H4 (cell line): ENCODE data around the gene HSPB6. TPM values are rescaled to one million over a fixed set of nuclear protein-coding genes. Genes with fewer than 3 reads are reported as not detected.
"Not testable (repeated sequence)": the region's sequence is repeated elsewhere in the genome, so short reads cannot be mapped to it uniquely, and the experiment has no call there.

Source experiments
- DNase-seq: peaks from one replicate; pipeline ENCODE4 v3.0.0-alpha.2; 2015; ENCODE audit warnings: low spot score
- total RNA-seq: library from RNA; depleted of rRNA; stranded (reverse); fragments of >200 nt; shearing (Covaris generic); gene quantifications from 2 replicates; pipeline ENCODE4 v1.2.3, GENCODE V29; 2014; rRNA removed

HSPB6 gene, protein sequence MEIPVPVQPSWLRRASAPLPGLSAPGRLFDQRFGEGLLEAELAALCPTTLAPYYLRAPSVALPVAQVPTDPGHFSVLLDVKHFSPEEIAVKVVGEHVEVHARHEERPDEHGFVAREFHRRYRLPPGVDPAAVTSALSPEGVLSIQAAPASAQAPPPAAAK
- not detected in 2 replicates for total RNA-seq

DNA sequence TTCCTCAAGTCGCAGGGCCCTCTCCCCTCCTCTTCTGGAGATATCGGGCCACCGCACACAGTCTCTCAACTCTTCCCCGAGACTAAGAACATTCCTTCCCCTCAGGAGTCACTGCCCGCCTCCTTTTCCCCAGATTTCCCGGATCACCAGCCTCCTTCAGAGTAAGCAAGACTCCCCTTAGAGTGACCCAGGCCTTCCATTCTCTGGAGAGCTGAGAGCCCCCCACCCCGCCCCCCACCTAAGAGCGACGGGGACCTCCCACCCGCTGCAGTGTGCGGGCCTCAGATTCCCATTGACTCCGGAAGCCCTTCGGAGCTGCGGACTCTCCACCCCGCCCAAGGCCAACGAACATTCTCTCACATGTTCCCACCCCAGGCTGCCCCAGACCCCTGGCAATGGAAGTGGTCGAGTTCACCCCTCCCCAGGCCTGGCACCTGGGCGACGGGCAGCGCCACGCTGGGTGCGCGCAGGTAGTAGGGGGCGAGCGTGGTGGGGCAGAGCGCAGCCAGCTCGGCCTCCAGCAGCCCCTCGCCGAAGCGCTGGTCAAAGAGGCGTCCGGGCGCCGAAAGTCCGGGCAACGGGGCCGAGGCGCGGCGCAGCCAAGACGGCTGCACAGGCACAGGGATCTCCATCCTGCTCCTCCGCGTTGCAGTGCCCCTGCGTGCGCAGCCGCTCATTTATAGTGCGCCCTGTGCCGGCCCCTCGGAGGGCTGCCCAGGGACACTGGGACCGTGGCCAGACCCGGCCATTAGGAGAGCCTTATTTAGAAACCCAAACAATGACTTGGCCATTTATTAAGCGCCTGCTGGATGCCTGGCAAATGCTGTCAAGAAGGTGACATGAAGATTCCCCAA, at the start of gene HSPB6:
Gene HSPB6, minus strand, starts transcription at position 653 of the 854 bp plus-strand sequence. Its CDS starts 21 bp downstream, at position 632.
- no peak for DNase-seq

DNA sequence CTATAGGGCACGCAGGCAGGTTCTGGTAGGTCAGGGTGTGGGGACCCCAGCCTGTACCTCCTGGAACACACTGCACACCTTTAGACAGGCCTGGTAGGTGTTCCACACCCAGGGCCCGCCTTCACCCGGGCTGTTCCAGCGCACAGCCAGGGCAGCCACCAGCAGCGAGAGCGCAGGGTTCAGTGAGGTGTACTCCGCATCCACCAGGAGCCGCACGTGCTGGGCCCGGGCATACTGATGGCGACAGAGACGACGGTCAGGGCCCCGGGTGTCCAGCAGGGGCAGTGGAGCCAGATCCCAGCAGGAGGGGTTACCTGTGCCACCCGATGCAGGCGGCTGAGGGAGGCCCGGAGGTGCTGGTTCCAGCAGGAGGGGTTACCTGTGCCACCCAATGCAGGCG, 49.8 kb upstream of the HSPB6 start:
- DNase-seq: no peak

DNA sequence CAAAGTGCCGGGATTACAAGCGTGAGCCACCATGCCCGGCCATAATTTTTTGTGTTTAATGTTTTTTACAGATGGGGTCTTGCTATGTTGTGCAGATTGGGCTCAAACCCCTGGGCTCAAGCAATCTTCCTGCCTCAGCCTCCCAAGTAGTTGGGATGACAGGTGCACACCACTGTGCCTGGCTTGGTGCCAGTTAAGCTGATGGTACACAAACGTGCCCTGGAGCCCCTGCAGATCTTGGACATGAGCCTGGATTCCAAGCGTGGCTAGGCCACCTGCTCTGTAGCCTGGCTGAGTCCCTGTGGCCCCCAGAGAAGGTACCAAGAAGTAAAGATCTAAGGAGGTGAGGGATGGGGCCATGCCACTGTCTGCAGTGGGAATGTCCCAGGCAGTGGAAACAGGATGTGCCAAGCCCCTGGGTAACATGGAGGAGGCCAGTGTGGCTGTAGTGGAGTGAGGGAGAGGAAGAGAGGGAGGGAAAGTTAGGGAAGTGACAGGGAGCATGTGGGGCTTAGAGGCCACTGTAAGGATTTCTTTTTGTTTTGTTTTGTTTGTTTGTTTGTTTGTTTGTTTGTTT, 48.8 kb upstream of the HSPB6 start:
- no peak for DNase-seq

DNA sequence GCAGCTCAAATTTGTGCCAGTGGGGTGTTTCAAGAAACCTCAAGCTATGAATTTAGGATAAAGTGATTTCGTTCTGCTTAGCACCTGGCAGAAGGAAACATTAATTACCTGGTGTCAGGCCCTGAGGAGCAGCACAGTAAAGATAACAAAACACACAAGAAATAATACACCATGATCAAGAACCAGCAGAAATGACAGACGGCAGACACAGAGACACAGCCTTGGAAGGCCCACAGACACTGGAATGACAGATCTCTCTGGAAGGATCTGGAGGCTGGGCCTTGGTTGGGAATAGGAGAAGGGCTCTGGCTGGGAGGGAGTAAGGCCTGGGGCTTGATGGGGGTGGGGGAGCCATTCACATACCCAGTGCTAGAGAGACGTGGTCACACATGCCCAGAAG, 45.0 kb upstream of the HSPB6 start:
- DNase-seq: no peak

DNA sequence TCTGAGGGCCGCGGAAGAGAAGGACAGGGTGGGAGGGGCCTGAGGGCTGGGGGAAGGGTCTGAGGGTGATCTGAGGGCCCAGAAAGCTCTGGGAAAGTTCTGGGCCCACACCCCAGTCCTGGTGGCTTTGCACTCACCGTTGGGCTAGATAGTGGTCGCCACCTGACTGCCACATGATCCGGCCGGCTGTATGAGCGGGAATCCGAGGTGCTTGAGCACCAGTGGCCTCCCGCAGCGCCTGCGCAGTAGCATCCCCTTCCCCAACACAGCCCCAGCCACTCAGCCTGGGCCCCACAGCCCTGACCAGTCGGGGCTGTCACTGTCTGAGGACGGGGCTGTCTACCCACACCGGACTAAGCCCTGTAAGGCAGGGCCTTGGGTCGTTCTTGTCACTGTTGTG, 40.8 kb upstream of the HSPB6 start:
- no peak for DNase-seq

DNA sequence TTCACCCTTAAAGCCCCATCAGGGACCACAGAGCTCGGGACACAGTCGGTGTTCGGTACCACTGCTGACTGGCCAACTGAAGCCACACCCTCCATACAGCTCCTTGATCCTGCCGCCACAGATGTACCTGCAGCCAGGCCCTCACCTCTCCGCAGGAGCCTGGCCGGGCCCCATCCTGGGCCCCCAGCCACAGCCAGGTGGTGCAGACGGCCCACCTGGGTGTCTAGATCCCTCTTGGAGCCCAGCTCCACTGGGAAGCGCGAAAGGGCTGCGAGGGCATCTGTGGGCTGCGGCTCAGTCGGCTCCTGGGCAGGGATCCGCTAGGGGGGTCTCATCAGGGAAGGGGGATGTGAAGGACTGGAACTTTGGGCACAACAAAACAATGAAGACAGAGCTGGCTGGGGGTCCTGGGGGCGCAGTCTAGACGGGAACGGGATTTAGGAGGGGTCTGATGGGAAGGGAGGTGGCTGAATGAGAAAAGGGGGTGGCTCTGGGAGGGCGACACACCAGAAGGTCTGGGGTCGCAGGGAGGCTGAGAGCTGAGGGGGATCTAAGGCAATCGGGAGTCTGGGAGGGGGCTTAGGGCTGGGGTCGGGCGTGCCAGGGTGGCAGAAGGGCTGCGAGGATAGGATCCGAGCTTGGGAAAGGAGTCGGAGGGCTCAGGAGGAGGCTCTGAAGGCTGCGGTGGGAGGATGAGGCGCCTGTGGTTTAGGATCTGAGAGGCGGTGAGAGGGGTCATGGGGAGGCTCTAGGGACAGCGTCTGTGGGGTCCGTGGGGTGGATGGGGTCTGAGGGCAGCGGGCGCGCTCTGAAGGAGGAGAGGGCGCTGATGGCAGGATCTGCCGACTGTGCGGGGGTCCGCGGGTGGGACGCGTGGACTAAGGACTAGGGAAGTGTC, 40.1 kb upstream of the HSPB6 start:
- no peak for DNase-seq

DNA sequence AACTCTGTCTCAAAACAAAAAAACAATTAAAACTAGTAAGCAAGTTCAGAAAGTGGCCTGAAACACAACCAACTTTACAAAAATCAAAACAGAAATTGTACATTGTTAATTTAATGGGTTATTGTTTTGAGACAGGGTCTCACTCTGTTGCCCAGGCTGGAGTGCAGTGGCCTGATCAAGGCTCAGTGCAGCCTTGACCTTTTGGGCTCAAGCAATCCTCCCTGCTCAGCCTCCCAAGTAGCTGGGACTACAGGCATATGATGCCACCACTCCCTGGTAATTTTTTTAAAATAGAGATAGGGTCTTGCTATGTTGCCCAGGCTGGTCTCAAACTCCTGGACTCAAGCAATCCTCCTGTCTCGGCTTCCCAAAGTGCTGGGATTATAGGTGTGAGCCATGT, 38.7 kb upstream of the HSPB6 start:
- not testable (repeated sequence) for DNase-seq

DNA sequence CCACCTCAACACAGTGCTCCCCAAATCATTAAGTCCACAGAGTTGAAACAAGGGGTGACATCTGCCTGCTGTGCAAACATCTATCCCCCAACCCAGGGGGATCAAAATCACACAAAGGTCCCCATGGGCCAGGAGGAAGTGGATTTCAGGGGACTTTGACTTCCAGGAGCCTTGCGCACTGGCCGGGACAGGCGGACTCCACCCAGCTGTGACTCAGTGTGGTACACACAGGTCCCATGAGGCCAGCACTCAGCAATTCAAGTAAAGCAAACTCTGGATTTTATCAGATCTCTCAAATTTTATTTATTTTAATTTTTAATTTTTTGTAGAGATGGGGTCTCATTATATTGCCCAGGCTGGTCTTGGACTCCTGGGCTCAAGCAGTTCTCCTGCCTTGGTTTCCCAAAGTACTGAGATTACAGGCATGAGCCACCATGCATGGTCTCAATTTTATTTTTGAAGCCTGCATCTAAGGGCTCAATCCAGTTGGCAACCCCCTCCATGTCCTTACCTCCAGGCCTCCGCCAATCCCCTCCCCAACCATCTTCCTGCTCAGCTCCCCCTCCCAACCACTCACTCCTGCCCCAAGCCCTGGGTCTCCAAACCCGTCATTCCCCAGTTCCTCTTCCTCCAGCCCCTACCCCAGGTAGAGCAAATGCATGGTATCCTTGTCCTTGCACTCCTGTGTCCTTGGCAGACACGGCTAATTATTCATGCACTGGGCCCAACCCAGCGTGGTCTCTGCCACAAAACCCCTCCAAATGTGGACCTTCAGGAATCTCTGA, 36.7 kb upstream of the HSPB6 start:
- DNase-seq: no peak

DNA sequence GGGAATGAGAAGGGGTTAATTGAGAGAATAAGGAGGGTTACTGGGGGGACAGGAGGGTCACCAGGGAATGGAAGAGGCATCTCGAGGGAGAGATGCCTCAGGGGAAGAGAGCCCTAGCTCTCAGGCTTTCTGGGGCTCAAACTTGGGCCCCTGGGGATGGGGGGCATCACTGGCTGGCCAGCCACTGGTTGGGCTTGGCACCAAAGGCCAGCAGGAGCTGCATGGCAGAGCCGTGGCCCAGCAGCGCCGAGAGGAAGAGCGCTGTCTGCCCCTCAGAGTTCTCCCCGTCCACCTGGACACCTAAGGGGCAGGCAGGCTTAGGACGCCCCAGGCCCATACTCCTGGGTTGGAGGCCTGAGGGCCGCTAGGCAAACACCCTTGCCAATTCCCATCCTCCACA, 36.1 kb upstream of the HSPB6 start:
- no peak for DNase-seq

DNA sequence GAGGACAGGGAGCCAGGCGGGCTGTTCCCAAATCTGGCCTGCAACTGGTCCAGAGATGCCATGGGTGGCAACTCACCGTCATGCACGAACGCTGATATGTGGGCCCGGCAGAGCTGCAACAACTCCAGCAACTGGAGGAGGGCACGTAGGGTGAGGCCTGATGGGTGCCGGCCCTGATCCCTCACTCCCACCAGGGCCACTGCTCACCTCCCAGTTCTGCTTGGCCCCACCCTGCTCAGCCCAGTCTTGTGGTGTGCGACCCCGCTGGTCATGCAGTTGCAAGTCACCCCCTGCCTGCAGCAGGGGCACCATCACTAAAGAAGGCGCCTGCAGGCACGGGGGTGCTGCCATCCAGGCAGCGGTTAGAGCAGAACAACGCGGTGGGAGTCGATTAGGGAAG, 35.5 kb upstream of the HSPB6 start:
- no peak for DNase-seq

DNA sequence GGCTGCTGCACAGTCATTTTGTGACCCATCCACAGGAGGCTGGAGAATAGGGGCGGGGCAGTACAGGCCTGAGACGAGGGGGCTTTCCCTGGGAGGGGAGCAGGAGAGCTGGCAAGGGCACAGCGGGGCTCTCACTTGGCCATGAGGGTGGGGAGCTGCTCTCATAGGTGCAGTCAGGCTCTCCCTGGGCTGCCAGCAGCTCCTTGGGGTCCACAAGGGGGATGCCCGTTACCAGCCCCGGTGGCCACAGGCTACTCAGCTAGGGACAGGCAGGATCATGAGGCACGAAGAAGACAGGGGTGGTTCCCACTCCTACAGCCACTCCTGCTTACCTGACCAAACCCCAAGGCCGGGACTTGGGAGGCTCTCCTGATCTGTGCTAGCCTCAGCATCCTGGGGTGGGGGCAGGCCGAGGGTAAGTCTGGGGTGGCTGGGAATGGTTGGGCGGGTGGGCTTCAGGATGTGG, 35.0 kb upstream of the HSPB6 start:
- no peak for DNase-seq

DNA sequence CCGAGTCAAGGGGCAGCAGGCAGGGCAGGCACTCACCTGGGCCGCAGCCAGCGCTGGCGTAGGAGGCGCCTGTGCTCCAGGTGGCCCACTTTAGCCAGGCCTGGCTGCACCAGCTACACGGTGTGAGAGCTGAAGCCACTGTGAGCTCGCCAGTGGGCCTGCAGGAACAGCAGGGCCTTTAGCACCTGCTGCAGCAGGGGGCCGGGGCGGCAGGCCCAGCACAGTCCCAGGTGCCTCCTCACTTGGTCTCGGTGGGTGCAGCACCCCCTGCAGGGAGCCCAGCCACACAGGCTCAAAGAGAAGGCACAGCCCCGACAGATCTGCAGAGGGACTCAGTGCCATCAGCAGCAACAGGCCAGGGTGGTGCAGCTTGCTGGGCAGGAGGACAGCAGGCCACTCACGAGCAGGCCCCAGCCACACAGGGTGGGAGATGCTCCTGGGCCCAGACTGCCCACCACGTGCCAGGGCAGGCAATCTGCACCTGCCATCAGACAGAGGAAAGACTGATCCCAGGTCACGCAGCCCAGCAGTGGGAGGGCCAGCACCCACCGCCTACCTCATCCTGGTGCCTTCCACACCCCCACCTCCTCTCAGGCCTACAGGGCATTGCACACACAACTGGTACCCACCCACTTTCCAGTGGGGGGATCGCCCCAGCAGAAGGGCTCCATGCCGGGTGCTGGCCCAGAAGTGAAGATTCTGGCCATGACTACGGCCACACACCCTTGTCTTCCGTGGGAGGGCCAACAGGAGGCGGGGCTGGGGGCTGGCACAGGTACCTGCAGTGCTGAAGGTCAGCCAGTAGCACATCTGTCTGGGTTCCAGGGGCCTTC, 34.4 kb upstream of the HSPB6 start:
- DNase-seq: peak; percentile 23

DNA sequence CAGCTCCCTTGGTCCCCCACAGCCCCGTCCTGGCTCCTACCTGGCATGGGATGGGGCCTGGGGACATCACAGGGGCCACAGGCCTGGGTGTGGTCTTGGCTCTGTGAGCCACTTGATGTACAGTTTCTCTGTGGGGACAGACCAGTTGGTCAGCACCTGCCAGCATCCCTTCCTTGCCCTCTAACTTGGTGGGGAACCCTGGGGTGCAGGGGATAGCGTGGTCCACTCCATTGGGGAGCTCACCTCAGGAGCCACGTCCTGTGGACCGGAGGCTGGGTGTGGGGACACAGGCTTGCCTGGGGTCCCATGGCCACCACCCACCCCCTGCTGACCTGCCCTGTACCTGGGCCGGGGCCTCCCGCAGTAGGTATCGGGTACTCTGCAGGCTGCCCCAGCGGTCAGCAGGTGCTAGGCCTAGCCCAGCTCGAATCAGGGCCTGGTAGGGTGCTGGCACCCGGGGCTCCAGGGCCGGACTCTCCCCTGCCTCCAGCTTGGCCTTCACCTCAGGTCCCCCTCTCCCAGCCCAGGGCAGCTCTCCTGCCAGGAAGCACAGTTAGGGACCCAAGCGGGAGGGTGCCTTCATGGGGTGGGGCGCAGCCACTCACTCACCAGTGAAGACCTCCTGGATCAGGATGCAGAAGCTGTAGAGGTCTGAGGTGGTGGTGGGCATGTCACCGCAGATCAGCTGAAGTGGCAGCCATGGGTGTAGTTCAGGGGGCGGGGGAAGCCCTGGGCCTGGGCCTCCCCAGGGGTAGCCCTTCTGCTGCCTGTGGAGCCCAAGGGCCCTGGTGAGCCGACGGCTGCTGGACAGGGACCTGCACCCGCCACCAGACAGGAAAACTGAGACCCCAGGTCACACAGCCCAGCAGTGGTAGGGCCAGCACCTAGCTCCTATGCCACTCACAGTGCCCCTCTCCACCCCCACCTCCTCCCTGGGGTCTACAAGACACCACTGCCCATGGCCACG, 33.4 kb upstream of the HSPB6 start:
- no peak for DNase-seq

DNA sequence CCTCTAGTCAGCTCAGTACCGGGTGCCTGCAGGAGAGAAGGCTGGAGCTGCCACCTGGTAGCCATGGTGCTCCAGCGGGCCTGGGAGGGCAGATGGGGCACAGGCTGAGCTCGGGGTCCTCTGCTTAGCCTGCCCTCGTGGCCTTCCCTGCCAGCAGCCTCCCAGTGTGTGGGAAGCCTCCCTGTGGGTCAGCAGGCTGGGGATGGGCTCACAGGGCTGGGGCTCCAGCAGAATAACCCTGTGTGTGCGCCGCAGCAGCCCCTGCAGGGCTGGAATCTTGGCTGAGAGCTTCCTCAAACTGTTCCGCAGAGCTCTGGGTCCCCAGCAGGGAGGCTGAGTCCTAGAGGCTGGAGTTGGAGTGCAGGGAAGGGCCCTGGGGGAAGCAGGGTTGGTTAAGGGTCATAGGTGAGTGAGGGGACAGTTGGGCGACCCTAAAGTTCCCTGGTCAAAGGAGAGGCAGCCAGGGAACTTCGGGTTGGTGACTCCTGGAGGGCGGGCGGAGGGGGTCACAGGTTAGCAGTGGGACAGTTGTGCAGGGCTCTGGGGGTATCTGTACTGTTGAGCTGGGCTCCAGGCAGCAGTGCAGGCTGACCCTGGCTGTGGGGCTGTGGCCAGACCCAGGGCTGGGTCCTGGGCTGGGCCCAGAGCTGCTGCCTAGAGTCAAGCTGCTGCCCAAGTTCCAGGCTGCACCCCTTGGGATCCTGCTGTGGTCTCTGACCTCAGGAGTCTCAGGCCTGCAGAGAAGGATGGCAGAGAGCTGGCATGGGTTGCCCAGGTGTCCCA, 32.6 kb upstream of the HSPB6 start:
- no peak for DNase-seq

DNA sequence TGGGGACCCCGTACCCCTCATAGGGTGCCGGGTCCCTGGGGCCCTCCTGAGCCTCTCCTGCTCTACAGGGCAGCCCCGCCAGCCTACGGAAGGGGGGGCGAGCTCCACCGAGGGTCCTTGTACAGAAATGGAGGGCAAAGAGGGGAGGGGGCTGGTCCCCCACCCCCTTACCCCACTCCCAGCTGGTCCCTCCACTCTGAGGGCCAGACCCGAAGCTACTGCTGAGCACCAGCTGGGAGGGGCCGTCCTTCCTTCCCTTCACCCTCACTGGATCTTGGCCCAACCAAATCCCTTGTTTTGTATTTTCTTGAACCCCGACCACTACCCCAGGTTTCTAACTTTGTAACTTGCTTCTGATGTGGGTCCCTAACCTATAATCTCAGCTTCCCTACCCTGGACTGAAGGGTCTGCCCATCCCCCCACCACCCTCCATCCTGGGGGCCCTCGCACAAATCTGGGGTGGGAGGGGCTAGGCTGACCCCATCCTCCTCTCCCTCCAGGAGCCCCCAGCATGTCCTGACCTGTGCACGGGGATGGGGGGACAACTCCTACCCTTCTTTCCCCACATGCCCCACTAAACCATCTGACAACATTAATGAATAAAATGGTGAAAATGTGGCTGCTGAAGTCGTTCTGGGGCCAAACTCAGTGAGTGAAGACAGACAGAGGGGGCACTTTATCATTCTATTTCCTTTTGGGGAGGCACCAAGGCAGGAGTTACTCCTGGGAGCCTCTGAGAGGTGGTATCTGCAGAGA, 31.6 kb upstream of the HSPB6 start:
- no peak for DNase-seq

DNA sequence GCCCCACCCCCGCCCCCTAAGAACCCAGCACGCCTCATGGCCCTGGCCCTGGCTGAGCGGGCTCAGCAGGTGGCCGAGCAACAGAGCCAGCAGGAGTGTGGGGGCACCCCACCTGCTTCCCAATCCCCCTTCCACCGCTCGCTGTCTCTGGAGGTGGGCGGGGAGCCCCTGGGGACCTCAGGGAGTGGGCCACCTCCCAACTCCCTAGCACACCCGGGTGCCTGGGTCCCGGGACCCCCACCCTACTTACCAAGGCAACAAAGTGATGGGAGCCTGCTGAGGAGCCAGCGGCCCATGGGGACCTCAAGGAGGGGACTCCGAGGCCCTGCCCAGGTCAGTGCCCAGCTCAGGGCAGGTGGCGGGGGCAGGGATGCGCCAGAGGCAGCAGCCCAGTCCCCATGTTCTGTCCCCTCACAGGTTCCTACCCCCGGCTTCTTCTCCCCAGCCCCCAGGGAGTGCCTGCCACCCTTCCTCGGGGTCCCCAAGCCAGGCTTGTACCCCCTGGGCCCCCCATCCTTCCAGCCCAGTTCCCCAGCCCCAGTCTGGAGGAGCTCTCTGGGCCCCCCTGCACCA, 30.5 kb upstream of the HSPB6 start:
- DNase-seq: no peak
